ENCODE measurements around the gene MPP7. TPM values are rescaled to one million over a fixed set of nuclear protein-coding genes. Genes with fewer than 3 reads are reported as not detected.

Gene MPP7
- total and polyA plus RNA-seq, 2 donors (not counting 3 experiments of a cell fraction or from before 2014, with no cell fraction given), result 0.17 to 0.73 TPM

DNA sequence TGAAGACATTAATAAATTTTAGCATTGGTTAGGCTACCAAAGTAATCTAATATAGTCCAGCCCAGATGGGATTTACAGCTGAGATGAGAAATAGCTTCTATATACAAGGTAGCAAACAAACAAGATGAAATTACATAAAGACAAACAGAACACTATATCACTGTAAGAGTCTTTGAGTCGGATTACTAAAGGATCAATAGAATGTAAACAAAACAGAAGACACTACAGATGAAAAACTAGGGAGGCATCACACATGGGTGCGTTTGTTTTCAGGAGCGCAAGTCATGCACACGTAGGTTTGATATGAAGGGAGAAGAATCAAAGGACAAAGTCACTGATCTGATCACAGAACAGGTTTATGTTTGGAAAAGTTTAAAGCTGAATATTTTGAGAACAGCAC lies 26.5 kb downstream of the MPP7 start:
- FAIRE-seq (no peak), DNase-seq (ENCODE audit: low read depth, low spot score) (no peak)
- intact Hi-C loops (cut with micrococcal nuclease), result no loop called here
- no peaks in the 10 kb centered on the region for H4K20me1 ChIP-seq (replicated peaks; ENCODE audit: control insufficient read depth, extremely low read depth, insufficient read depth, low read length)
- no TSS peak for BruUV-seq (replicated peaks)
- H3K4me2 ChIP-seq (ENCODE audit: insufficient read depth, low read length), result no peak overlapping the region
- no peaks in the 10 kb centered on the region for H3K79me2 ChIP-seq (ENCODE audit: control insufficient read depth, insufficient read depth, low read length)
- no peaks in the 10 kb centered on the region for H3K9me1 ChIP-seq (replicated peaks; ENCODE audit: control insufficient read depth, extremely low read depth, insufficient read depth, low read length)
- no peaks in the 10 kb centered on the region for H3K4me1 ChIP-seq (ENCODE audit: control insufficient read depth, extremely low read depth, insufficient read depth, low read length)
- no peak overlapping the region for H3K4me3 ChIP-seq (replicated peaks in 1 of 3; ENCODE audit: insufficient read depth in 1 of 3, low read depth in 1 of 3, low read length in 3 of 3)
- no peak overlapping the region for H2AFZ ChIP-seq (ENCODE audit: low read depth, low read length)
- no peak overlapping the region for H3K27ac ChIP-seq (ENCODE audit: insufficient read depth, low read depth, low read length)
- dilution Hi-C loops (cut with MboI; ENCODE audit: extremely low pct_ligation_motif_present, low sequenced_read_pairs), result no loop called here
- TF ChIP-seq, protein P1, sequence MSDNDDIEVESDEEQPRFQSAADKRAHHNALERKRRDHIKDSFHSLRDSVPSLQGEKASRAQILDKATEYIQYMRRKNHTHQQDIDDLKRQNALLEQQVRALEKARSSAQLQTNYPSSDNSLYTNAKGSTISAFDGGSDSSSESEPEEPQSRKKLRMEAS (IDR thresholded peaks at IDR 0.05; ENCODE audit: insufficient read depth, insufficient read length), result no peak
- TF ChIP-seq FOS (IDR thresholded peaks at IDR 0.05; ENCODE audit: borderline replicate concordance, insufficient read depth, low read length) (no peak), POLR2A (IDR thresholded peaks at IDR 0.05; ENCODE audit: low read depth, low read length) (no peak), POLR2AphosphoS5 (IDR thresholded peaks at IDR 0.05; ENCODE audit: insufficient read depth, low read depth, low read length) (no peak), JUN (IDR thresholded peaks at IDR 0.05; ENCODE audit: borderline replicate concordance, insufficient read depth, insufficient read length, low read depth) (no peak), MYC (IDR thresholded peaks at IDR 0.05; ENCODE audit: low read depth, low read length) (no peak), GATA2 (IDR thresholded peaks at IDR 0.05; ENCODE audit: insufficient read depth, insufficient read length, low read depth, low read length) (no peak), EZH2 (IDR thresholded peaks at IDR 0.05; ENCODE audit: borderline replicate concordance, low read depth, low read length, severe bottlenecking) (no peak)
- TF ChIP-seq, protein P2, sequence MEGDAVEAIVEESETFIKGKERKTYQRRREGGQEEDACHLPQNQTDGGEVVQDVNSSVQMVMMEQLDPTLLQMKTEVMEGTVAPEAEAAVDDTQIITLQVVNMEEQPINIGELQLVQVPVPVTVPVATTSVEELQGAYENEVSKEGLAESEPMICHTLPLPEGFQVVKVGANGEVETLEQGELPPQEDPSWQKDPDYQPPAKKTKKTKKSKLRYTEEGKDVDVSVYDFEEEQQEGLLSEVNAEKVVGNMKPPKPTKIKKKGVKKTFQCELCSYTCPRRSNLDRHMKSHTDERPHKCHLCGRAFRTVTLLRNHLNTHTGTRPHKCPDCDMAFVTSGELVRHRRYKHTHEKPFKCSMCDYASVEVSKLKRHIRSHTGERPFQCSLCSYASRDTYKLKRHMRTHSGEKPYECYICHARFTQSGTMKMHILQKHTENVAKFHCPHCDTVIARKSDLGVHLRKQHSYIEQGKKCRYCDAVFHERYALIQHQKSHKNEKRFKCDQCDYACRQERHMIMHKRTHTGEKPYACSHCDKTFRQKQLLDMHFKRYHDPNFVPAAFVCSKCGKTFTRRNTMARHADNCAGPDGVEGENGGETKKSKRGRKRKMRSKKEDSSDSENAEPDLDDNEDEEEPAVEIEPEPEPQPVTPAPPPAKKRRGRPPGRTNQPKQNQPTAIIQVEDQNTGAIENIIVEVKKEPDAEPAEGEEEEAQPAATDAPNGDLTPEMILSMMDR (IDR thresholded peaks at IDR 0.05; ENCODE audit: extremely low read depth in 1 of 2, insufficient read depth in 1 of 2, low read depth in 1 of 2, low read length in 2 of 2), result no peak
- ChIA-PET CTCF (interaction anchor here (1.3 kb wide), 1 partner anchor 12 kb away, joined by 3 read pairs; no protein-coding TSS in a partner anchor), POLR2A (no interaction called here)
- H3K27me3 ChIP-seq (ENCODE audit: control insufficient read depth in 2 of 2, insufficient read depth in 2 of 2, low read length in 2 of 2), result no peaks in the 10 kb centered on the region
- H3K9me3 ChIP-seq (replicated peaks; ENCODE audit: control insufficient read depth, insufficient read depth, low read length), result no peaks in the 10 kb centered on the region
- no peak overlapping the region for H3K9ac ChIP-seq (replicated peaks; ENCODE audit: extremely low read depth, insufficient read depth, low read length)
- no peaks in the 10 kb centered on the region for H3K36me3 ChIP-seq (ENCODE audit: control insufficient read depth in 2 of 2, extremely low read depth in 1 of 2, insufficient read depth in 2 of 2, low read length in 2 of 2)

Data from endothelial cell of umbilical vein (primary cell).